Lung (tissue), 12 donors: Measurements from ENCODE around the gene XRN1. TPM values are rescaled to one million over a fixed set of nuclear protein-coding genes. Genes with fewer than 3 reads are reported as not detected.

Experiments
- ATAC-seq: fragments of 200-7000 bp; cut with Tn5 transposase; one replicate; pipeline ENCODE4 v1.9.1; 2020; ENCODE audit warnings: moderate number of reproducible peaks; ENCODE audit not compliant: insufficient read depth, low FRiP score
- DNase-seq, 3 donors: peaks; one replicate each; pipeline ENCODE4 v3.0.0-alpha.2; 2013 to 2017
- H3K27ac ChIP-seq, 2 donors: one replicate each; pipeline ENCODE4 v1.5.1; 2013; ENCODE audit warnings: mild to moderate bottlenecking in 2 of 2, moderate library complexity in 2 of 2, control low read depth in 1 of 2, inconsistent platforms in 1 of 2, low read depth in 1 of 2, low read length in 1 of 2
- H3K27me3 ChIP-seq, 3 donors: one replicate each; pipeline ENCODE4 v1.5.1; 2013; ENCODE audit warnings: low read length in 2 of 3; ENCODE audit not compliant: control insufficient read depth in 3 of 3, insufficient read depth in 3 of 3
- H3K36me3 ChIP-seq, 4 donors: one replicate each; pipeline ENCODE4 v1.5.1; 2013; ENCODE audit warnings: low read length in 4 of 4, mild to moderate bottlenecking in 1 of 4, moderate library complexity in 1 of 4; ENCODE audit not compliant: control insufficient read depth in 4 of 4, insufficient read depth in 4 of 4
- H3K4me1 ChIP-seq, 5 donors: one replicate each; pipeline ENCODE4 v1.5.1; 2013; ENCODE audit warnings: low read length in 5 of 5, mild to moderate bottlenecking in 2 of 5, moderate library complexity in 1 of 5; ENCODE audit not compliant: control insufficient read depth in 5 of 5, insufficient read depth in 5 of 5
- H3K4me3 ChIP-seq: one replicate; pipeline ENCODE4 v1.5.1; 2013; ENCODE audit warnings: mild to moderate bottlenecking, control low read depth, moderate library complexity
- H3K9ac ChIP-seq, 2 donors: one replicate each; pipeline ENCODE4 v1.5.1; 2013; ENCODE audit warnings: low read length in 2 of 2, control low read depth in 1 of 2; ENCODE audit not compliant: insufficient read depth in 1 of 2
- H3K9me3 ChIP-seq, 4 donors: one replicate each; pipeline ENCODE4 v1.5.1; 2013; ENCODE audit warnings: low read length in 3 of 4, mild to moderate bottlenecking in 1 of 4, moderate library complexity in 1 of 4; ENCODE audit not compliant: control insufficient read depth in 4 of 4, insufficient read depth in 3 of 4
- CTCF ChIP-seq: IDR thresholded peaks from 2 replicates; pipeline ENCODE4 v1.5.1; 2012; ENCODE audit warnings: mild to moderate bottlenecking; ENCODE audit errors: control extremely low read depth, extremely low read depth
- WGBS, 2 donors: extraction: QIAGEN DNeasy Blood & Tissue Kit; methylation state at CpG; one replicate each; pipeline ENCODE4 v1.1.7; 2013; 5-methylcytosine and 5-hydroxymethylcytosine counted together
- polyA plus RNA-seq, 2 donors: library from polyadenylated mRNA; stranded (reverse); fragments of 200-250 nt; gene quantifications; one replicate each; pipeline ENCODE4 v1.2.1, GENCODE V29; 2013
- total RNA-seq, 2 donors: library from RNA; depleted of rRNA in 1 of 2; stranded (reverse); fragments of >200 nt in 1 of 2; gene quantifications; one replicate each; pipeline ENCODE4 v1.2.1, GENCODE V29; 2014 to 2021
- donor health status: control.
- donor health status: control.
- donor health status: Bipolar disorder and iron deficiency.
- donor health status: healthy.
- donor health status: DM: yes; HTN: yes; CAD: no.

The XRN1 gene
- total and polyA plus RNA-seq, 4 donors = 4.9 to 147 (median 18.5) TPM

GRCh38 chr3:142275856-142276255 lies 172.0 kb downstream of the XRN1 start:
- TF ChIP-seq CTCF = no peak
- H3K4me1 ChIP-seq = no peaks in the 10 kb centered on the region
- no peak overlapping the region for H3K27ac ChIP-seq
- no peak overlapping the region for H3K9ac ChIP-seq
- DNase-seq = no peak
- no peaks in the 10 kb centered on the region for H3K27me3 ChIP-seq
- no peak overlapping the region for H3K4me3 ChIP-seq
- ATAC-seq = peak; percentile 38
- WGBS, 2 donors = 30 to 54% methylated on average over 2 of the region's 2 CpGs
- no peaks in the 10 kb centered on the region for H3K36me3 ChIP-seq
- no peaks in the 10 kb centered on the region for H3K9me3 ChIP-seq

- TF ChIP-seq CTCF = no peak
- Histone ChIP-seq H3K9me3 (peaks cover 0 to 2% (median 0%) of the 10 kb centered on the region in 4 donors), H3K4me1 (no peaks in the 10 kb centered on the region), H3K27ac (no peak overlapping the region), H3K36me3 (no peaks in the 10 kb centered on the region), H3K4me3 (no peak overlapping the region), H3K9ac (no peak overlapping the region), H3K27me3 (no peaks in the 10 kb centered on the region)
- DNase-seq (no peak), ATAC-seq (no peak)
- 77 to 80% methylated on average over 1 of the region's 1 CpG for WGBS, 2 donors
Measured at GRCh38 chr3:142274908-142275307, 172.9 kb downstream of the XRN1 start.

- Histone ChIP-seq H3K4me3 (no peak overlapping the region), H3K36me3 (no peaks in the 10 kb centered on the region), H3K9ac (no peak overlapping the region), H3K27ac (no peak overlapping the region), H3K27me3 (no peaks in the 10 kb centered on the region), H3K4me1 (no peaks in the 10 kb centered on the region), H3K9me3 (peaks cover 0 to 2% (median 0%) of the 10 kb centered on the region in 4 donors)
- ATAC-seq (no peak), DNase-seq (no peak)
- TF ChIP-seq CTCF = no peak
Measured at GRCh38 chr3:142273501-142273900, 174.3 kb downstream of the XRN1 start.

GRCh38 chr3:142272200-142272891 lies 175.5 kb downstream of the XRN1 start:
- 89 to 94% methylated on average over 8 of the region's 8 CpGs for WGBS, 2 donors

More at GRCh38 chr3:142272200-142272891, 175.5 kb downstream of the XRN1 start:
- no peak overlapping the region for H3K27ac ChIP-seq
- no peaks in the 10 kb centered on the region for H3K4me1 ChIP-seq
- H3K9ac ChIP-seq = no peak overlapping the region
- no peaks in the 10 kb centered on the region for H3K36me3 ChIP-seq
- TF ChIP-seq CTCF = no peak
- ATAC-seq = no peak
- peaks cover 0 to 2% (median 0%) of the 10 kb centered on the region in 4 donors for H3K9me3 ChIP-seq
- no peak for DNase-seq
- H3K4me3 ChIP-seq = no peak overlapping the region
- no peaks in the 10 kb centered on the region for H3K27me3 ChIP-seq
